ELF-1 (cell line): ENCODE data around the gene ATG4A.

Experiments
- DNase-seq: peaks from one replicate; pipeline ENCODE4 v3.0.0-alpha.2; 2016; ENCODE audit warnings: low read depth, low spot score

The ATG4A gene

GRCh38 chrX:108091264-108091877 lies at the start of gene ATG4A, which contains the start of gene PSMD10:
TSS of gene ATG4A (plus strand) at chrX:108091778. CDS start at chrX:108091827, 49 bp downstream.
TSS of gene PSMD10 (minus strand) at chrX:108091542. CDS start at chrX:108091520, 22 bp downstream.
- DNase-seq = peak; percentile 99

GRCh38 chrX:108044554-108045256 lies 46.9 kb upstream of the ATG4A start, which contains the start of gene VSIG1:
TSS of gene VSIG1 (plus strand) at chrX:108045065. CDS start at chrX:108045131, 66 bp downstream.
- DNase-seq = no peak

- no peak for DNase-seq
Measured at GRCh38 chrX:108049649-108050048, 41.9 kb upstream of the ATG4A start.

DNA sequence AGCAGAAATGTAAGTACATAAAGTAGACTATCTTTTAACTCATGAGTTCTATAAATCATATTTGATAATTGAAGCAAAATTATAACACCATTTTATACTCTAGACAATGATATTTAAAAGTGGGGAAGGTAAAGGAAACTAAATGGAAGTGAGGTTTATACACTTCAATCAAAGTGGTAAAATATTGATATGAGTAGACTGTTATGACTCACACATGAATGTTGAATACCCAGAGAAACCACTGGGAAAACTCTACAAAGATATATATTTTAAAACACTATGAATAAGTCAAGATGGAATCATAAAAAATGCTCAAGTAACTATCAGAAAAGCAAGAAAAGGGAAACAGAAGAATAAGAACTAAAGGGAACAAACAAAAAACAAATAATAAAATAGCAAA lies 38.4 kb upstream of the ATG4A start:
- DNase-seq = no peak

DNA sequence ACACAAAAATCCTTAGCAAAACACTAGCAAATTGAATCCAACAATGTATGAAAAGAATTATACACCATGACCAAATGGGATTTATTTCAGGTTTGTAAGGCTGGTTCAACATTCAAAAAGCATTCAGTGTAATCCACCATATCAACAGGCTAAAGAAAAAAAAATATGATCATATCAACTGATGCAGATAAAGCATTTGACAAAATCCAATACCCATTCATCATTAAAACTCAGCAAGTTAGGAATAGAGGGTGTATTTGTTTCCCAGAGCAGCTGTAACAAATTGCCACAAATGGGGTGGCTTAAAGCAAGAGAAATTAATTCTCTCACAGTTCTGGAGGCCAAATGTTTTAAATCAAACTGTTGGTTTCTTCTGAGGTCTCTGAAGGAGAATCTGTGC lies 36.0 kb upstream of the ATG4A start:
- DNase-seq = no peak

DNA sequence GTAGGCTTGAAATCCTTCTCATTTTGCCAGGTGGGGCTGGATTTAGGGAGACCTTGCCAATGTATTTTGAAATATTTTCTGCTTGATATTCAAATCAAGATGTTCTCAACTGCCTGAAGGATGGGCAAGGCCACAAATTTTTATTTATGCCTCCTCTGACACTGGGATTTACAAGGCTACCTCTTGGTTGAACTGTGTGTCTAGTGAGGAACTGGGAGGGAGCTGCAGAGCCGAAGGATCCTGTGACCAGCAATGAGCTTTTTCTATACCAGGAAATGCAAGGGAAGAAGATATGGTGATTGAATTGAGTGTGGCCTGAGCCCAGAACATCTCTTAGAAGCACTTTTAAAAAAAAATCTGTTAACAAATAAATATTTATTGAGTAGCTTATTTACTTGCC lies 31.8 kb upstream of the ATG4A start:
- no peak for DNase-seq

- DNase-seq = no peak
Measured at GRCh38 chrX:108064001-108064400, 27.6 kb upstream of the ATG4A start.

DNA sequence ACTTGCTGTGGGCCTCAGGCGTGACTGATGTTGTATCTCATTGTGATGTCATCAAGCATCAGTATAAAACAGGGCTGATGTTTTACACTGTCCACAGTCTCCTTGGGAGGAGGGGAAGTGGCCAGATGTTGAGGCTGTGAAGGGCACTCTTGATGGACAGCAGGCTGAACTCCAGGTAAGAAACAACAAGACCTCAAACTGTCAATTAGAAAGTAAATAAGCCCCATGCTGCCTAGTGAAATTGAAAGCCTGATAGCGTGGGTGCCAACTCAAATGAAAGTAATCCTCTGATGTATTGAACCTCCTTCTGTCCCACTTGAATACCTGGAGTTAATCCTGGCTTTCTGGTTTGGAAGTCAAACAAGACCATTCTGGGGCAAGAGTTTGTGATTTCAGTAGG lies 27.0 kb upstream of the ATG4A start:
- no peak for DNase-seq

- DNase-seq = no peak
Measured at GRCh38 chrX:108068121-108068520, 23.5 kb upstream of the ATG4A start.

DNA sequence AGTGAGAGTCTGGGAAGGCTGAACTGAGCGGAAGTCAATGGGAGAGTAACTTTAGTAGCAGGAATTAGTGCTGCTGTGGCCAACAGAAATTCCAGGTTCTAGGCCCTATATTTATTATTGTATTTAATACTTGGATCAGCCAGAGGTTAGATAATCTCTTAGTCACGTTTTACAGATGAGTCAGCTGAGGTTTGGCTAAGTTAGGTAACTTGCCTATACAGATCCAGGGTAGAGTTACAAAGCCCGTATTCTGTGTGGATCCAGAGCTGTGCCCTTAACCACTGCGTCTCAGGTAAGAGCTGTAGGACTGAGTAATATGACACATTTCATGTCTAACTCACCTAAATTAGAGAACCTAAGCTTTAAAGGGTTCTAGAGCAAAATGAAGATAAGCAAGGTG lies 20.7 kb upstream of the ATG4A start:
- no peak for DNase-seq

- DNase-seq = no peak
Measured at GRCh38 chrX:108071578-108071977, 20.0 kb upstream of the ATG4A start.

DNA sequence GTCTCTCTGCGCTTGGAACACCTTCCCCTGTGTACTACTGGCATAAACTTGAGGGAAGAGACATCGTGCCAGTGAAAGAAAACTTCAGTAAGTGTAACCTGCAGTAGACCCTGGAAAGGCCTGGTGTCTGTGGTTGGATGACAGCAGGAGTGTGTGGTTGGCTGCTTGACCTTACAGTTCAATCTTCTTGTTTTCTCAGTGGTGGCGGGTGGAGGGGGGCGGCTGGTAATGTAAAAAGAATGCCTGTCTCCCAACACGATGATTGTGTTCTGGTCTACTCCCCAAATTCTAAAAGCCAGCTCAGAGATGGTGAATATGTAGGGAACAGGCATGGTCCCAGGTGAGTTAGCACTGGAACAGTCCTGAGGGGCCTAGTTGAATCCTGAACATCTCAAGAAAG lies 18.8 kb upstream of the ATG4A start:
- no peak for DNase-seq

GRCh38 chrX:108081110-108081509 lies 10.5 kb upstream of the ATG4A start:
- DNase-seq = no peak

- DNase-seq = no peak
Measured at GRCh38 chrX:108087792-108088191, 3.8 kb upstream of the ATG4A start.

DNA sequence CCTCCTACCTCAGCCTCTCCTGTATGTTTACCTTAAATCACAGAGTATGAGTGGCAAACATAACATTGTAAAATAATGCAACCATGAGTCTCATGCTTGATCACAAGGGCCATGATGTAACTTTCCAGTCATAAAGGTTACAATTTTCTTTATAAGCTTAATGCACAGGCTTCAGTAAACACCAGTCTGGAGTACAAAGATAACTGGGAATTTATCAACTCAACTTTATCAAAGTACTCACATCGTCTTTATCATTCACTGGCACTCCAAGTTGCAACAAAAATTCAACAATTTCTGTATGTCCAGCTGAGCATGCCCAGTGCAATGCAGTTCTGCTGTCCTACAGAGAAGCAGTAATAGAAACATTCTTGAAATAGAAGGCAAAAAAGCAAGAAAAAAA lies 3.1 kb upstream of the ATG4A start:
- DNase-seq = no peak

- no peak for DNase-seq
Measured at GRCh38 chrX:108090491-108091263, 901 bp upstream of the ATG4A start.

- no peak for DNase-seq
Measured at GRCh38 chrX:108091878-108092291, 307 bp downstream of the ATG4A start.

- no peak for DNase-seq
Measured at GRCh38 chrX:108097380-108097779, 5.8 kb downstream of the ATG4A start.

DNA sequence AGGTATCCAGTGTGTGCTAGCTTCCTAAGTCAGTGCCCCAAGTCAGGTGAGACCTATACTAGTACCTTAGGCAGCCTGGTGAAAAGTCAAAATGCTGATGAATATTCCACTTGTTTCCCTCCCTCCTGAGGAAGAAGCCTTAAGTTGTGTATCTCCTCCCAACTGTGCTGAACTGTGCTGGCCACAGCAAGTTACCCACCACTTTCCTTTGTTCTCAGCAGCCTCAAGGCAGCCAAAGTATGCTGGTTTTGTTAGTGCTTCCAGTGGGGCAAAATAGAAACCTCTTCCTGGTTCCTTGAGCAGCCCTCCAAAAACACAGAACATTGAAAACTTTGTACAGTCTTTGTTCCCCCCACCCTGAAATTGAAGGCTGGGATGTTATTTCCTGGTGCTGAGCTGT lies 13.9 kb downstream of the ATG4A start:
- DNase-seq = peak; percentile 53

DNA sequence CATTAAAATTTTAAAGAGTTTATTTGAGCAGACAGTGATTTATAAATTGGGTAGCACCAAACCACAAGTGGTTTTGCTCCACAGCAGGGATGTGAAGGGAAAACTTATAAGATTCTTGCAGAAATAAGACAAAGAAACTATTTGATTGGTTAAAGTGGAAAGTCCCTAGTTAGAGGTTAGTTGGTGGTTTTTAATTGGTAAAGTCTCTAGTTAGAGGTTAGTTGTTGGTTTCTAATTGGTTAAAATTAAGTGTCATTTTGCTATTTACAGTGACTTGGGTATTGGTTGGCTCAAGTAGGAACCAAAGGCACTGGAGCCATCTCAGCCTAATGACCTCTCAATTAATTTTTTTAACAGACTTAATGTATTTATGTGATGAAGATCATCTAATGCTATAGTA lies 23.0 kb downstream of the ATG4A start:
- no peak for DNase-seq

GRCh38 chrX:108117988-108118387 lies 26.4 kb downstream of the ATG4A start:
- DNase-seq = no peak

- DNase-seq = no peak
Measured at GRCh38 chrX:108121291-108121690, 29.7 kb downstream of the ATG4A start.

DNA sequence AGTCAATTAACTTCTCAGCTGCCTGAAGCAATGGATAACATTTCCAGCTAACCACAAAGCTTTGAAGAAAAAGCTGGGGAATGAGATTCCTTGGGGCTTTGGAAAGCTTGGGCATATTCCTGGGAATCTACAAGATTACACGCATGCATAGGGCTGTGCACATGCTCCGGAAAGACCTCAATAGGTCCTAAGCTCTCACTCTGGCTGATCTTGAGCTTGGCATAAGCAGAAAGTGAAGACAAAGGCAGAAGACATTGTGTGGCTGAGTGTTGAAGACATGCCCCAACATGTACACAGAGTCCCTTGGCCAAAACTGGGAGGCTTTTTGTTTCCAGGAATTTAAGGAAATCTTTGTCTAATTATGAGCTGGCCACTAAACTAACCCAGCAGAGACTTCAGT lies 31.2 kb downstream of the ATG4A start:
- peak; percentile 56 for DNase-seq
